ENCODE data around the gene UBQLN4. TPM values are rescaled to one million over a fixed set of nuclear protein-coding genes. Genes with fewer than 3 reads are reported as not detected.
"Not testable (repeated sequence)": the region's sequence is repeated elsewhere in the genome, so short reads cannot be mapped to it uniquely, and the experiment has no call there.

The UBQLN4 gene
- total RNA-seq, 2 donors from 2014 or later: 27.0 to 43.6 TPM

DNA sequence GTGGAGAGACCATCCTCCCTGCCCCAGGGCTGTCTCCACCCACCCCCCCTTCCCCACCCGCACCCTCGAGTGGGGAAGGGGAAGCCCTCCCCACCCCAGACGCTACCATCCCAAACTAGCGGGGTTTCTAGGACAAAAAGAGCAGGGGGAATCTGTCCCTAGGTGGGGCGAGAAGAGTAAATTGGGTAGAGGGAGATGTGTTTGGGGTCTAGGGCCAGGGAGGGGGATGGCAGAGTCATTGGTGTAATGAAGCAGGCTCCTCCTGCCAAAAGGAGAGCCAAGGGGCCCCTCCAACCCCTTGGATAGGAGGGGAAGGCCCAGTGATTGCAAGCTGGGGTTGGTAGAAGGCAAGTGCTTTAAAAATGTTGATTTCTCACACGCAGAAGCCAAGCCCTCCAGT is 18.7 kb upstream of the UBQLN4 start:
- TF ChIP-seq POLR2A (IDR thresholded peaks at IDR 0.05) (no peak), POLR2AphosphoS5 (IDR thresholded peaks at IDR 0.05) (no peak)
- TF ChIP-seq, protein P1, sequence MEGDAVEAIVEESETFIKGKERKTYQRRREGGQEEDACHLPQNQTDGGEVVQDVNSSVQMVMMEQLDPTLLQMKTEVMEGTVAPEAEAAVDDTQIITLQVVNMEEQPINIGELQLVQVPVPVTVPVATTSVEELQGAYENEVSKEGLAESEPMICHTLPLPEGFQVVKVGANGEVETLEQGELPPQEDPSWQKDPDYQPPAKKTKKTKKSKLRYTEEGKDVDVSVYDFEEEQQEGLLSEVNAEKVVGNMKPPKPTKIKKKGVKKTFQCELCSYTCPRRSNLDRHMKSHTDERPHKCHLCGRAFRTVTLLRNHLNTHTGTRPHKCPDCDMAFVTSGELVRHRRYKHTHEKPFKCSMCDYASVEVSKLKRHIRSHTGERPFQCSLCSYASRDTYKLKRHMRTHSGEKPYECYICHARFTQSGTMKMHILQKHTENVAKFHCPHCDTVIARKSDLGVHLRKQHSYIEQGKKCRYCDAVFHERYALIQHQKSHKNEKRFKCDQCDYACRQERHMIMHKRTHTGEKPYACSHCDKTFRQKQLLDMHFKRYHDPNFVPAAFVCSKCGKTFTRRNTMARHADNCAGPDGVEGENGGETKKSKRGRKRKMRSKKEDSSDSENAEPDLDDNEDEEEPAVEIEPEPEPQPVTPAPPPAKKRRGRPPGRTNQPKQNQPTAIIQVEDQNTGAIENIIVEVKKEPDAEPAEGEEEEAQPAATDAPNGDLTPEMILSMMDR (IDR thresholded peaks at IDR 0.05): no peak
- no peaks in the 10 kb centered on the region for H3K36me3 ChIP-seq
- H3K9me3 ChIP-seq: no peaks in the 10 kb centered on the region
- H3K4me3 ChIP-seq: no peak overlapping the region
- 53% methylated on average over 6 of the region's 6 CpGs for WGBS
- H3K27me3 ChIP-seq (replicated peaks; ENCODE audit: insufficient read depth): no peaks in the 10 kb centered on the region
- intact Hi-C loops (cut with DNase I): no loop called here
- H3K4me1 ChIP-seq (replicated peaks): no peaks in the 10 kb centered on the region
- no peak for DNase-seq (ENCODE audit: low spot score)
- no peak overlapping the region for H3K27ac ChIP-seq

- intact Hi-C loops (cut with DNase I); H3K4me1 ChIP-seq (replicated peaks); H3K9me3 ChIP-seq; H3K27ac ChIP-seq; H3K4me3 ChIP-seq; H3K27me3 ChIP-seq (replicated peaks; ENCODE audit: insufficient read depth); H3K36me3 ChIP-seq; DNase-seq (ENCODE audit: low spot score): not testable (repeated sequence)
- 87% methylated on average over 7 of the region's 7 CpGs for WGBS
Observed at GRCh38 chr1:156071332-156071816, 17.8 kb upstream of the UBQLN4 start.

GRCh38 chr1:156070548-156070947 is 16.9 kb upstream of the UBQLN4 start:
- 36% methylated on average over 4 of the region's 4 CpGs for WGBS
- Histone ChIP-seq H3K27me3 (replicated peaks; ENCODE audit: insufficient read depth) (no peaks in the 10 kb centered on the region), H3K9me3 (no peaks in the 10 kb centered on the region), H3K4me3 (no peak overlapping the region), H3K27ac (no peak overlapping the region), H3K36me3 (no peaks in the 10 kb centered on the region), H3K4me1 (replicated peaks) (no peaks in the 10 kb centered on the region)
- intact Hi-C loops (cut with DNase I): no loop called here
- DNase-seq (ENCODE audit: low spot score): no peak
- TF ChIP-seq, protein P1 (IDR thresholded peaks at IDR 0.05): no peak
- TF ChIP-seq POLR2A (IDR thresholded peaks at IDR 0.05) (no peak), POLR2AphosphoS5 (IDR thresholded peaks at IDR 0.05) (no peak)

GRCh38 chr1:156069490-156070455 is 16.2 kb upstream of the UBQLN4 start:
- no peaks in the 10 kb centered on the region for H3K36me3 ChIP-seq
- WGBS: 72% methylated on average over 3 of the region's 3 CpGs
- no peaks in the 10 kb centered on the region for H3K4me1 ChIP-seq (replicated peaks)
- DNase-seq (ENCODE audit: low spot score): no peak
- intact Hi-C loops (cut with DNase I): no loop called here
- H3K27ac ChIP-seq: no peak overlapping the region
- H3K9me3 ChIP-seq: no peaks in the 10 kb centered on the region
- no peak overlapping the region for H3K4me3 ChIP-seq
- TF ChIP-seq, protein P1 (IDR thresholded peaks at IDR 0.05): no peak
- TF ChIP-seq POLR2A (IDR thresholded peaks at IDR 0.05) (no peak), POLR2AphosphoS5 (IDR thresholded peaks at IDR 0.05) (no peak)
- no peaks in the 10 kb centered on the region for H3K27me3 ChIP-seq (replicated peaks; ENCODE audit: insufficient read depth)

DNA sequence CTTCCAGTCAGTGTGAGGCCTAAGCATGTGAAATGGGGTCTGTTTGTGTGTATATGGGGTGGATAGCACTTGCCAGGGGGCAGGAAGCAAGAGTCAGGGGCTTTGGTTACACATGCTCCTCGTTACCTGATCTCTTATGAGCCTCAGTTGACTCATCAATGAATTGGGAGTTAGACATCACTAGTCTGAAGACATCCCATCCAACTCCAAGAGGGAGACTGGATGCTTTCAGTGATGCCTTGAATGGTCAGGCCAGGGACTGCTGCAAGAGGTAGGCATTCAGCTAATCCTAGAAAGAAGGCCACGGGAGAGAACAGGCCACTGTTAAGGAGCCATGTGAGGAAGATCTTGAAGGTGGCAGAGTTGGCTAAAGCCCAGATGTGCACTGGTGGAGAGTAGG is 13.7 kb upstream of the UBQLN4 start:
- TF ChIP-seq POLR2AphosphoS5 (IDR thresholded peaks at IDR 0.05) (no peak), POLR2A (IDR thresholded peaks at IDR 0.05) (no peak)
- TF ChIP-seq, protein P1 (IDR thresholded peaks at IDR 0.05): no peak
- no peak overlapping the region for H3K27ac ChIP-seq
- no peaks in the 10 kb centered on the region for H3K9me3 ChIP-seq
- no peaks in the 10 kb centered on the region for H3K4me1 ChIP-seq (replicated peaks)
- no peak overlapping the region for H3K4me3 ChIP-seq
- no peaks in the 10 kb centered on the region for H3K27me3 ChIP-seq (replicated peaks; ENCODE audit: insufficient read depth)
- intact Hi-C loops (cut with DNase I): no loop called here
- H3K36me3 ChIP-seq: no peaks in the 10 kb centered on the region
- 71% methylated on average over 2 of the region's 2 CpGs for WGBS
- no peak for DNase-seq (ENCODE audit: low spot score)
